Esophagus squamous epithelium (tissue), 4 donors: ENCODE results near the gene TRAF3IP1.
"Not testable (repeated sequence)": the region's sequence is repeated elsewhere in the genome, so short reads cannot be mapped to it uniquely, and the experiment has no call there.

Experiments used
- CTCF ChIP-seq, 6 experiments: fragments of 450-650 bp in 4 of 6; fragments of 200-600 bp in 2 of 6; sonication (generic) in 2 of 6; IDR thresholded peaks; one replicate each; pipeline ENCODE4 v1.5.1; 2016 to 2019; ENCODE audit warnings: antibody characterized with exemption in 6 of 6, mild to moderate bottlenecking in 4 of 6, moderate library complexity in 4 of 6
- POLR2A ChIP-seq, 4 donors: fragments of 450-650 bp; IDR thresholded peaks; one replicate each; pipeline ENCODE4 v1.6.1; 2017; ENCODE audit warnings: antibody characterized with exemption in 4 of 4, mild to moderate bottlenecking in 4 of 4, moderate library complexity in 3 of 4

- TF ChIP-seq CTCF, POLR2A (IDR thresholded peaks at IDR 0.05): not testable (repeated sequence)
Measured at GRCh38 chr2:238372277-238372676, 52.0 kb downstream of the TRAF3IP1 start.
